KOPT-K1 (cell line): ENCODE measurements around the gene LY86.

Source experiments
- H3K27ac ChIP-seq: fragments of 200-600 bp; sonication (generic); 2 replicates; pipeline ENCODE4 v1.5.1; 2016; ENCODE audit warnings: antibody characterized with exemption, mild to moderate bottlenecking, low read depth, low read length; ENCODE audit not compliant: poor library complexity, severe bottlenecking
- H3K36me3 ChIP-seq: fragments of 200-600 bp; sonication (generic); 2 replicates; pipeline ENCODE4 v1.5.1; 2017; ENCODE audit warnings: antibody characterized with exemption, mild to moderate bottlenecking, low read length, moderate library complexity; ENCODE audit not compliant: insufficient read depth
- H3K9me3 ChIP-seq: fragments of 200-600 bp; sonication (generic); 2 replicates; pipeline ENCODE4 v1.5.1; 2017; ENCODE audit warnings: antibody characterized with exemption, low read length, mild to moderate bottlenecking; ENCODE audit not compliant: insufficient read depth, poor library complexity, severe bottlenecking

LY86 gene

DNA sequence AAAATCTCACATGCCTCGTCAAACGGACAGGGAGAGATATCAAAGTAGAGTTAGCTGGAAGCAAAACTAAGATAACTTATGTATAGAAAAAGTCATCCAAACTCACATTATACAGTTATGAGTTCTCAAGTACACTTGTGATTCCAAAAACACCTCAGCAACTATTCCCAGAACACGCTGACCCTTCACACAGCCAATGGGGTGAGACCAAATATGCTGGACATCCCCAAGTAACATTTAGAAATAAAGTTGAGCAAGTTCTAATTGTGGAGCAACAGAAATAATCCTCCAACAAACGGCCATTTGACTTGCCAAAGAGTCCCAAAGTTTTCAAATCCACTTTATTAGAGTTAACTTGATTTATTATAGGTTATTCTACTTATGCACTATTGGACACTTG is 52.4 kb downstream of the LY86 start:
- Histone ChIP-seq H3K27ac (no peak overlapping the region), H3K9me3 (no peaks in the 10 kb centered on the region), H3K36me3 (no peaks in the 10 kb centered on the region)

DNA sequence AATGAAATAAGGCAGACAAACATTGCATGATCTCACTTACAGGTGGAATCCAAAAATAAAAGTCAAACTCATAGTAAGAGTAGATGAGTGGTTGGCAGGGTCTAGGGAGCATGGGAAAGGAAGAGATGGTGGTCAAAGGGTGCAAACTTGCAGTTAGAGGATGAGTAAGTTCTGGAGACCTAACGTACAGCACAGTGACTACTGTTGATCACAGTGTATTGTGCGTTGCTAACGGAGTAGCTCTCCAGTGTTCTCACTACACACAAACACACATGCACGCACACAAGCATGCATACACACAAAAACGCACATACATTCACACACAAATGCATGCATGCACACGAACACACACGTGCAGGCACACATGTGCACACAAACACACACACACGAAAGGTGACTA is 54.9 kb downstream of the LY86 start:
- peaks cover 3% of the 10 kb centered on the region for H3K9me3 ChIP-seq
- H3K36me3 ChIP-seq = no peaks in the 10 kb centered on the region
- no peak overlapping the region for H3K27ac ChIP-seq

DNA sequence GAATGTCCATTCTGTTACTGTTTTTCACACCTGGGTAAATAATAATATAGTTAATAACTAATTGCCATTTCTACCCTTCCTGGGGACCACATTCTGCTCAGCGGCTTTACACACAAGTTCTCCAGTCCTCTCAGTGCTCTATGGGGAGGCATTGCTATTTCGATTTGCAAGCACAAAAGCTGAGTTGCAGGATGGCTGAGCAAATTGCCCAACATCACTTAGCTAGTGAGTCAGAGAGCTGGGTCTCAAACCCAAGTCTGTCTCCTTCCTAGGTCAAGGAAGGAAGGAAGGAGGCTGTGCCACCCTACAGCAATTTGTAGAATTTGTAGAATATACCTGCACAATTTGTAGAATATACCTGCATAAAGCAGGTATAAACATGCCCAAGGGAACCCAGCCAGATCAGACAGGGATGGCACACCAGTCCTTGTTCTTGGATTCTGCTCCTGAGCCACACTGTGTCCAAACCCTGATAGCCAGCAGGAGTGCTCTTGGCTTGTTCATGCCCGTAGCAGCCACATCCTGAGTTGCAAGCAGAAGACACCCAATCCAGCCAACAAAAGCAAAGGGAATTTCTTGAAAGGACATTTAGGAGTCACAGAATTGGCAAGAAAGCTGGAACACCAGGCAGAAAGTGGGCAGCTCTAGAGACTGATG is 56.9 kb downstream of the LY86 start:
- Histone ChIP-seq H3K9me3 (peaks cover 3% of the 10 kb centered on the region), H3K27ac (no peak overlapping the region), H3K36me3 (no peaks in the 10 kb centered on the region)

- Histone ChIP-seq H3K27ac (no peak overlapping the region), H3K9me3 (peaks cover 3% of the 10 kb centered on the region), H3K36me3 (no peaks in the 10 kb centered on the region)
These were observed 57.9 kb downstream of the LY86 start for GRCh38 chr6:6646384-6646783.

DNA sequence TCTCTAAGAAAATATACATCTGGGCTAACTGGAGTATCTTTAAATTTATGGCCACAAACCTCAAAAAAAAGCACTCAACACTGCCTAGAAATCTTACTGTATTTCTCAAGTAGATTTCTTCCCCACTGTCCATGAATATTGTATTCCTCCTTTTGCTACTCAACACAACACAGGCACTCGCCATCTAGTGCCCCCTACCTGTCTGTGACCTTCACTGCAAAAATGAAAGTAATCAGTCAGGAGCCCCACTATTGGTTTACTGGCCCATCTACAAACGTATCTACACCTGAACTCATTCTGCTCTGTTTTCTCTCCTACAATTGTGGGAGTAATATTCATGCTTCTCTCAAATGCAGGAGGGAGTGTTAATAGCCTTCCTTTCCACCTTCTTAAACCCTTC is 58.3 kb downstream of the LY86 start:
- Histone ChIP-seq H3K9me3 (peaks cover 3% of the 10 kb centered on the region), H3K27ac (no peak overlapping the region), H3K36me3 (no peaks in the 10 kb centered on the region)

- no peak overlapping the region for H3K27ac ChIP-seq
- peaks cover 3% of the 10 kb centered on the region for H3K9me3 ChIP-seq
- no peaks in the 10 kb centered on the region for H3K36me3 ChIP-seq
These were observed 60.3 kb downstream of the LY86 start for GRCh38 chr6:6648692-6649343.

DNA sequence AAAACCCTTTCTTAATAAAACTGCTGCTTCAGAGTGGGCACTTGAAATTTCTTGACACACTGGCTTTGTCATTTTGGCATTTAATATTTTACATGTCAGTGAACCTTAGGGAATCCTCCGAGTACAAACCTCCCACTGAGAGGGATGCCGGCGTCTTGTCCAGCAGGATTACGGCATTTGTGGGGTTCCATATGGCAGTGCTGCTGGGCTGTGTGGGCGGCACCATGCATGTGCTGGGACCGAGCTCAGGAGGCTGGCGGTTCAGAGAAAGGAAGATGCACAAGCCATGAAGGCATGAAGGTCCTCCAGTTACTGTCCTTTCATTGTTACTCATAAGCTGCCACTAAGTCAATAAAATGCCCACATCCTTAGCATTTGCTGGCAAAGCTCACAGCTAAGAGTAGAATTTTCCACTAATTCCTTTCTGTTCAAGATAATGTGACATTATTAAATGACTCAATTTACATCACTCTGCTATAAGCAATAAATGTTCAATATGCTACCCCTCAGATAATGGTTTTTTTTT is 61.4 kb downstream of the LY86 start:
- Histone ChIP-seq H3K36me3 (no peaks in the 10 kb centered on the region), H3K27ac (no peak overlapping the region), H3K9me3 (peaks cover 3% of the 10 kb centered on the region)

DNA sequence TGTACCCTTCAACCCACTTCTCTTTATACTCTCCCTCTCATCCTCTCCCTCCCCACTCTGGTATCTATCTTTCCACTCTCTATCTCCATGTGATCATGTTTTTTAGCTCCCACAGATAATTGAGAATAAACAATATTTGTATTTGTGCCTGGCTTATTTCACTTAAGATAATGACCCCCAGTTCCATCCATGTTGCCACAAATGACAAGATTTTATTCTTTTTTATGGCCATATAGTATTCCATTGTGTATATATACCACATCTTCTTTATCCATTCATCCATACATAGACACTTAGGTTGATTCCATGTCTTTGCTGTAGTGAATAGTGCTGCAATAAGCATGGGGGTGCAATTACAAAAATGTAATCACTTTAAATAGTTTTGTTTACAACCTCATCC is 62.3 kb downstream of the LY86 start:
- no peaks in the 10 kb centered on the region for H3K36me3 ChIP-seq
- H3K27ac ChIP-seq = peak overlapping the region; percentile 91
- peaks cover 3% of the 10 kb centered on the region for H3K9me3 ChIP-seq

GRCh38 chr6:6651335-6651734 is 62.8 kb downstream of the LY86 start:
- peaks cover 3% of the 10 kb centered on the region for H3K9me3 ChIP-seq
- peak overlapping the region; percentile 91 for H3K27ac ChIP-seq
- H3K36me3 ChIP-seq = no peaks in the 10 kb centered on the region

- H3K9me3 ChIP-seq = peaks cover 11% of the 10 kb centered on the region
- peak overlapping the region; percentile 91 for H3K27ac ChIP-seq
- no peaks in the 10 kb centered on the region for H3K36me3 ChIP-seq
These were observed 64.4 kb downstream of the LY86 start for GRCh38 chr6:6652932-6653331.

DNA sequence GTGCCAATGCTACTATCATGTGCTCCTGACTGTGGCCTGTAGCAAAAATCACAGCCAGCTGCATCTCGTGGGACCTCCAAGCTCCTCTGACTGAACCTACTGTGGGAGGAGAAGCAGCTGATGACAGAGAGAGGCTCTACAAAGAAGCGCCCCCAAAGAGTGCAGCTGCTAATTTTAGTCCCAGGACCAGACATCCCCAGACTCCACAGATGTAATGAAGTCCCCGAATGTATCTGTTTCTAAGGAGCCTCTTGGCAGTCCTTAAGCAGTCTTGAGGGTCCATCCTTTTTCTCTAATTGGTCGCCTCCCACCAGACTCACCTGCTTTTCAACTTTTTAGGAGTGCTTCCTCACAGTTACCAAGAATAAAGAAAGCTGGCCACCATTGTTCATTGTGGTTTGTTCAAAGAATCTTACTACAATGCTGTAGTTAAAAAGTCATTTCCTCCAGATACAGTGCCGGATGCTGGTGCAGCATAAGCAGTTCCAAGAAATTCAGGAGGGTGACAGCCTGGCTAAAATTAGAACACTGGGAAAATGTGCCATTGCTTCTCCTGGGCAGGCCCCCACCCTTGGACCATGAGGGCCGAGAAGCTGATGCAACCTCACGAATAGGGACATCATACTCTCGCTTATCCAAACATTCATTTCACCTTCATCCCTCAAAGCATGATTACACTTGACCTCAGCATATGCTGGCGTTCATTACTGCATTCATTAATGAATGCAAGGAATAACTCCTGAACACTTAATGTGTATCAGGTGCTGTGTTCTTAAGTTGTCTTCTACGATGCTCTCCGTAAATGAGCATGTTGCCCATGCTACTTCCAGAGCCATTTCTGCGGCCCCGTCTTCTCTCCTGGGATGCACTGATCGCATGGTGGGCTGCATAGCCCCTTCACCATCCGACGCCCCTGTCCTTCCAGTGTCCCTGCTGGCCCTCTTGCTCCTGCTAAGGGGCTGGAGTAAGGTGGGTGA is 66.4 kb downstream of the LY86 start:
- H3K36me3 ChIP-seq = no peaks in the 10 kb centered on the region
- H3K27ac ChIP-seq = peak overlapping the region; percentile 91
- peaks cover 12% of the 10 kb centered on the region for H3K9me3 ChIP-seq

- Histone ChIP-seq H3K27ac (peak overlapping the region; percentile 91), H3K36me3 (no peaks in the 10 kb centered on the region), H3K9me3 (peaks cover 12% of the 10 kb centered on the region)
These were observed 67.3 kb downstream of the LY86 start for GRCh38 chr6:6655805-6656251.

DNA sequence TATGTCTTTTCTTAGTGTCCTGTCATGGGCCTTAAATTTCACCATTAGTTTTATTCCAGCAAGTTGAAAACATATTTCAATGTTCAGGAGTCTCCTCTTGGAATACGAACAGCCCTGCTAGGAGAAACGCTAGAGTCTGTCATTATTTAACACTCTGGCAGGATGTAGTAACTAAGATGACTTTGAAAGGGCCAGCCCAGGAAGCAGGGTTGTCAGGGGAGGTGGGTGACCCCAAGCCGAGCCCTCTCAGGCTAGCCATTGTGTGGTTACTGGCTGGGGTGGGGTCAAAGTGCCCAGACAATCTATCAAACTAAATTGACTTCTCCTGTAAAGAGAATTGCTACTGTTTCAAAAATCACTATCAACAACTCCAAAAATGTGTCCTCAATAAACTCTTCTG is 67.8 kb downstream of the LY86 start:
- H3K27ac ChIP-seq = peak overlapping the region; percentile 91
- no peaks in the 10 kb centered on the region for H3K36me3 ChIP-seq

DNA sequence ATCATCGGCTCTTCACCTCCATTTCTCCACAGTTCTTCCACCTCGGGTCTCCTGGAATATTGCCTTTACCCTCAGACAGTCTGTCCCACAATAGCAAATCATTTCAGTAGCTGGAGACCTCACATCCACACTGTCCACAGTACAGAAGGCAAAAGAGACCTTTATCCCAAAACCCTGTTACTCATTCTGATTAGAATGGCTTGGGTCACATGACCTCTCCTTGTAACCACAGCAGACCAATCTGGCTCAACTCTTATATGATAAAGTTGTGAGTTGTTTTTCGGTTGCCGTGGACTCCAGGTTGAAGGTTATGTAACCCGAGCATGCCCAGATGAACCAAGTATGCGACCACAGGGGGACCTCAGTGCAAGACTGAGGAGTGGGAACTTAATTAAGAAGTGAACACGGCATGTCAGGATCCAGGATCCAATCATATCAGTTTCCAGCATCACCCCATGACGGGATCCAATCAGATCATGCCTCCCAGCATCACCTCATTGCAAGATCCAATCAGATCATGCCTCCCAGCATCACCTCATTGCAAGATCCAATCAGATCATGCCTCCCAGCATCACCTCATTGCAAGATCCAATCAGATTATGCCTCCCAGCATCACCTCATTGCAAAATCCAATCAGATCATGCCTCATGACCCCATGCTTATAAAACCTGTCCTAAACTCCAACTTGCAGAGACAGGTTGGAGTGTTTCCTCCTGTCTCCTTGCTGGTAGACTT is 68.7 kb downstream of the LY86 start:
- Histone ChIP-seq H3K27ac (peak overlapping the region; percentile 91), H3K9me3 (peaks cover 12% of the 10 kb centered on the region), H3K36me3 (no peaks in the 10 kb centered on the region)

More for the DNA sequence above, 67.8 kb downstream of the LY86 start:
- peaks cover 12% of the 10 kb centered on the region for H3K9me3 ChIP-seq
